DND-41 (cell line): ENCODE measurements around the gene GSK3A.

Experiments
- CTCF ChIP-seq: IDR thresholded peaks from 2 replicates; pipeline ENCODE4 v1.5.1; 2012; ENCODE audit warnings: borderline replicate concordance, low read length, moderate library complexity, mild to moderate bottlenecking; ENCODE audit not compliant: poor library complexity, severe bottlenecking; ENCODE audit errors: extremely low read depth
- EZH2 ChIP-seq: IDR thresholded peaks from 3 replicates; pipeline ENCODE4 v1.6.1; 2012; ENCODE audit warnings: borderline replicate concordance, low read depth, mild to moderate bottlenecking, moderate library complexity, low read length, inconsistent platforms; ENCODE audit not compliant: severe bottlenecking

GRCh38 chr19:42286349-42287016 lies 44.1 kb upstream of the GSK3A start:
- TF ChIP-seq CTCF (no peak), EZH2 (no peak)
